ENCODE results near the gene PHF24.
A peak's percentile ranks its signal among the peaks of the same experiment; 100 is the strongest.

The PHF24 gene

DNA sequence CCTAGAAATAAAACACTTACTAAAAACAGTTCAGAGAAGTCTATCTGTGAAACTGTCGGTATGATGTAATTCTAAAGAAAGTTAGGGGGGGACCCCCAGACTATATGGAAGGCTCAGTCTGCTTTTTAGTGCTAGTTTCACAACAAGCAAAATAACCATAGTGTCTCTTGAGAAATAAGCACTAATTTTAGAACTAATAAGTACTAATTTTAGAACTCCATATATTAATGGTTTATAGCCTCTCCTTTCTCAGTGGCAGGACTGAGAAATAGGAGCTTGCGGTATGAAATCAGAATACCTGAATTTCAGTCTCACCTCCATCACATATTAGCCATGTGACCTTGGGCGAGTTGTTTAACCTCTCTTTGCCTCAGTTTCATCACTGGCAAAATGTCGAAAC is 1.4 kb upstream of the PHF24 start:
- no peak overlapping the region for H3K4me3 ChIP-seq (replicated peaks; ENCODE audit: low read depth, low read length)
- DNase-seq (ENCODE audit: extremely low read depth, low read depth) = no peak
- TF ChIP-seq, protein P1, sequence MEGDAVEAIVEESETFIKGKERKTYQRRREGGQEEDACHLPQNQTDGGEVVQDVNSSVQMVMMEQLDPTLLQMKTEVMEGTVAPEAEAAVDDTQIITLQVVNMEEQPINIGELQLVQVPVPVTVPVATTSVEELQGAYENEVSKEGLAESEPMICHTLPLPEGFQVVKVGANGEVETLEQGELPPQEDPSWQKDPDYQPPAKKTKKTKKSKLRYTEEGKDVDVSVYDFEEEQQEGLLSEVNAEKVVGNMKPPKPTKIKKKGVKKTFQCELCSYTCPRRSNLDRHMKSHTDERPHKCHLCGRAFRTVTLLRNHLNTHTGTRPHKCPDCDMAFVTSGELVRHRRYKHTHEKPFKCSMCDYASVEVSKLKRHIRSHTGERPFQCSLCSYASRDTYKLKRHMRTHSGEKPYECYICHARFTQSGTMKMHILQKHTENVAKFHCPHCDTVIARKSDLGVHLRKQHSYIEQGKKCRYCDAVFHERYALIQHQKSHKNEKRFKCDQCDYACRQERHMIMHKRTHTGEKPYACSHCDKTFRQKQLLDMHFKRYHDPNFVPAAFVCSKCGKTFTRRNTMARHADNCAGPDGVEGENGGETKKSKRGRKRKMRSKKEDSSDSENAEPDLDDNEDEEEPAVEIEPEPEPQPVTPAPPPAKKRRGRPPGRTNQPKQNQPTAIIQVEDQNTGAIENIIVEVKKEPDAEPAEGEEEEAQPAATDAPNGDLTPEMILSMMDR (IDR thresholded peaks at IDR 0.05; ENCODE audit: low read depth, low read length, missing control alignments) = no peak

DNA sequence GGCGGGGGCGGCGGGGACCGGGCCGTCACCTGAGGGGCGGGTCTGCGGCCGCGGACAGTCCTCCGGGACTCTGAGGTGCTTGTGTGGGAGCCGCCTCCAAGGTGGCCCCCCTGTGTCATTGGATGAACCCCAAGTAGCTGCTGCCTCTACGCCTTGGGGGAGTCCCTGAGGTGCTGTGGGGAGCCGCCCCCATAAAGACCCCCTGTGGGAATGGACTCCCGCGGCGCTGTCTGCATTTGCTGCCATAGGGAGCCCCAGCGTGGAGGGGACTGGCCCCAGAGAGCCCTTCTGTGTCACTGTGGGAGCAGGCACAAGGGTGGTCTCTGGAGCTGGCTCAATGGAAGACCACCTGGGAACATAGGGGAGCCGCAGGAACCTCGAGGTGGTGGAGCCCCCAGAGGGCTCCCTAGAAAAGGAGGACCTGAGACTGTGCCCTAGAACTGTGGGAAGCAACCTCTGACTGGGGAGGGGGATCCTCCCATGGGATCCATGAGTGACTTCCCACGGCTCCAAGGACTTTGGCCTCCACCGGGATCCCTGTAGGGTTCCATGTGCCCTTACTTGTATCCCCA is 412 bp downstream of the PHF24 start:
- TF ChIP-seq, protein P1 (IDR thresholded peaks at IDR 0.05; ENCODE audit: low read depth, low read length, missing control alignments) = no peak
- no peak overlapping the region for H3K4me3 ChIP-seq (replicated peaks; ENCODE audit: low read depth, low read length)
- DNase-seq (ENCODE audit: extremely low read depth, low read depth) = no peak

DNA sequence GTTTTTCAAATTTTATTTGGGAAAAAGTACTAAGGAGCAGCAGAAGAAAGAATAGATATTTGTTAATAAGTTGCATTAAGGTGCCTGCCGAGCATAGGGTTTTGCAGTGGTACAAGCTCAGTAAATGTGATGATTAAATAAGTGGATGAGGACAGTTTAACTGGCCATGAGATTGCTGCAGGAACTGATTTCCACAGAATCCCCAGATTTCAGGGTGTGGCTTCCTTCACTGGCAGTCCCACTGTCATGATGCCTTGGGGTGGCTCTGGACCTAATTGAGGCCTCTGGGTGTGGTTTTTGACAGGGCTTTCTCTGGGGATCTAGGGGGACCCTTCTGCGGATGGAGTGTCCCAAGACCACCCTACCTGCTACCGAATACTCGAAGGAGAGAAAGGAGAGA is 1.4 kb downstream of the PHF24 start:
- no peak overlapping the region for H3K4me3 ChIP-seq (replicated peaks; ENCODE audit: low read depth, low read length)
- TF ChIP-seq, protein P1 (IDR thresholded peaks at IDR 0.05; ENCODE audit: low read depth, low read length, missing control alignments) = no peak
- no peak for DNase-seq (ENCODE audit: extremely low read depth, low read depth)

DNA sequence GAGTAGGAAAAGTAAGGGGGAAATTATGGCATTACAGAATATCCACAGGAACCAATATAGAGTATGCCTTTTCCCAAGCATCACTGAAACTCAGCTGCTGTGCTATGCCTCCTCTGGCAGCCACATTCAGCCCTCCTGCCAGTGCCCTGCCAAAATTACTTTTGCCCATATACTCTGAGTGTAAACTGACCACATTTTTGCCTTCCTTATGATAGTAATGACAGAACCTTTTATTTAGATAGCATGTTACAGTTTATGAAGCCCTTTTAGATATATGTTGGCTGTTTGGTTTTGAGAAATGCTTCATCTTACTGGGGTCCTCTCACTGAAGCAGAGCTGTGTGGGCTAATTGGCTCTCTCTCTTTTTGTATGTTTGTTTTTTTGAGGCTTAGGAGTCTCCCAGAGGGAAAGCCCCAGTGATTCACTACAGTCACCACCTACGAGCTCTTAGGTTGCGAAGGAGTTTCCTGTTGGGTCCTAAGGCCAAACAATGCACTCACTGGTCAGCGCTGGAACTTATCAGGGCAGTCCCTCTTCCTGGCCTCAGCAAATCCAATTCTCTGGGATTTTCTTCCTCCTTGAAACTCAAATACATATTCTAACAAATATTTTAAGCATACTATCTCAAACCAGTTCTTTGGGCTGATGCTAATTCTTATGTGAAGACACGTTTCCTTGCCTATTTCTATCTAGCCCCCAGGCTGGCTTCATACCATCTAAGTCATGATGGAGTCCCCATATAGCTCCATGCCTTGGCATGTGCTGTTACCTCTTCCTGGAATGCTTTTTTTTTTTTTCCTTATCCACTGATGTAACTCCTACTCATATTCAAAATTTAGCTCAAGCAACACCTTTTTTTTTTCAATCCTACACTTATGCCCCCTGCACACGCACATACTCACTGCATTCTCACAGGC is 3.7 kb downstream of the PHF24 start:
- TF ChIP-seq, protein P1 (IDR thresholded peaks at IDR 0.05; ENCODE audit: low read depth, low read length, missing control alignments) = no peak
- H3K4me3 ChIP-seq (replicated peaks; ENCODE audit: low read depth, low read length) = no peak overlapping the region
- peak; percentile 7 for DNase-seq (ENCODE audit: extremely low read depth, low read depth)

DNA sequence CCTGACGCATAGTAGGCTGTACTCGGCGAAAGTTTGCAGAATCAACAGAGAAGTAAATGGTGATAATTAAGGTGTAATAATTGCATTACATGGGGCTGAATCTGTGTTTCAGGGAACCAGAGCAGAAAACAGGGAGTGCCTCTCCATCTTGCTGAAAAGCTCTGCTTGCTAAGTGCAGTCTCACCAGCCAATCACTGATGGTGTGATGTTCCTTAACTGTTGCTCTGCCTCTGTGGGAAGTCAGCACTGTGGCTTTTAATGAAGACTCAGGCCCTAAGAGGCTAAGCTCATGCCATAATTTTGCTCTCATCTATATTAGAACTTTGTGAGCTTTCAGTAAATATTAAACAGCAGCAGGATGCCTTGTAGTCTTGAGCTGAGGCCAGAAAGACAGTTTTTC is 4.5 kb downstream of the PHF24 start:
- H3K4me3 ChIP-seq (replicated peaks; ENCODE audit: low read depth, low read length) = no peak overlapping the region
- no peak for DNase-seq (ENCODE audit: extremely low read depth, low read depth)
- TF ChIP-seq, protein P1 (IDR thresholded peaks at IDR 0.05; ENCODE audit: low read depth, low read length, missing control alignments) = no peak

DNA sequence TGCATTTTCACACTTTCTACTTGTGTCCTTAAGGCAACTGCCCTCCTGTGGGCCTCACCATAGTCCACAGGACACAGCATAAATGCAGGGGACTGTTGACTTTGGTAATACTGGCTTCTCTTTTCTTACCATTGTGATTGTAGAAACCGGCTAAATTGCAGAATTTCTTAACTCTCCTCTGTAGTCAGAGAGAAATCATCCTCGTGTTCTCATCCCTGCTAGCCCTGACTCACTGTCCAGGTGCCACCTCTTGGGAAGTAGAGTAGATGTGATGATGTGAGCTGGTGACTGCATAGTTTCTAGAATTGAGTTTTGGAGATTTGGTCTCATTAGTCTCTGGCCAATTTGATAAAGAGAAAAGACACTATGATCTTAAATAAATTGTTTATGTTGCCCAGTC is 5.5 kb downstream of the PHF24 start:
- H3K4me3 ChIP-seq (replicated peaks; ENCODE audit: low read depth, low read length) = no peak overlapping the region
- no peak for DNase-seq (ENCODE audit: extremely low read depth, low read depth)
- TF ChIP-seq, protein P1 (IDR thresholded peaks at IDR 0.05; ENCODE audit: low read depth, low read length, missing control alignments) = no peak
